Psoas muscle (tissue), 8 donors: ENCODE data around the gene SLC41A2. TPM values are rescaled to one million over a fixed set of nuclear protein-coding genes. Genes with fewer than 3 reads are reported as not detected.

ENCODE experiments used
- ATAC-seq, 4 donors: fragments of 200-7000 bp; cut with Tn5 transposase; one replicate each; pipeline ENCODE4 v1.9.1; 2020; ENCODE audit warnings: moderate library complexity in 3 of 4, mild to moderate bottlenecking in 2 of 4
- DNase-seq, 2 donors: peaks; one replicate each; pipeline ENCODE4 v3.0.0-alpha.2; 2020
- H3K27ac ChIP-seq: fragments of 200-600 bp; one replicate; pipeline ENCODE4 v1.8.0; 2022
- H3K27me3 ChIP-seq, 3 donors: fragments of 200-600 bp in 1 of 3; one replicate each; pipeline versions ENCODE4 v1.6.1 to v1.8.0; 2013 to 2022; ENCODE audit warnings: low read length in 2 of 3, mild to moderate bottlenecking in 2 of 3, moderate library complexity in 1 of 3; ENCODE audit not compliant: insufficient read depth in 3 of 3
- H3K36me3 ChIP-seq, 2 donors: fragments of 200-600 bp in 1 of 2; one replicate each; pipeline versions ENCODE4 v1.6.1 to v1.8.0; 2013 to 2022; ENCODE audit warnings: low read depth in 1 of 2, mild to moderate bottlenecking in 1 of 2, moderate library complexity in 1 of 2; ENCODE audit not compliant: insufficient read depth in 1 of 2
- H3K4me1 ChIP-seq: fragments of 200-600 bp; one replicate; pipeline ENCODE4 v1.8.0; 2022
- H3K4me3 ChIP-seq: fragments of 200-600 bp; one replicate; pipeline ENCODE4 v1.8.0; 2022; ENCODE audit warnings: mild to moderate bottlenecking
- H3K9me3 ChIP-seq: fragments of 200-600 bp; one replicate; pipeline ENCODE4 v1.8.0; 2022
- CTCF ChIP-seq: fragments of 200-600 bp; IDR thresholded peaks from one replicate; pipeline ENCODE4 v1.8.0; 2022; ENCODE audit warnings: antibody characterized with exemption
- WGBS, 3 donors: extraction: QIAGEN DNeasy Blood & Tissue Kit; methylation state at CpG; one replicate each; pipeline versions ENCODE4 v1.1.6 to v1.1.7; 2013; 5-methylcytosine and 5-hydroxymethylcytosine counted together
- intact Hi-C, 2 donors: fragments of 100-400 bp; cut with DNase I; formaldehyde crosslinking; loops; one replicate each; pipeline versions ENCODE4 v1.11.0 to v1.14.2; 2022
- polyA plus RNA-seq, 3 donors: library from polyadenylated mRNA; stranded (reverse); fragments of 200-250 nt; gene quantifications; one replicate each; pipeline ENCODE4 v1.2.3, GENCODE V29; 2013
- total RNA-seq, 4 donors: library from RNA; stranded (reverse); fragmentation: NEBNext Ultra II Directional in 2 of 4; extraction: Animal tissue kit (Norgen Biotek cat#: 25700) in 2 of 4; gene quantifications; one replicate each; pipeline versions ENCODE4 v1.2.1 to v1.2.4, GENCODE V29; 2021 to 2023
- donor health status: healthy with polysubstance abuse.
- donor health status: DM: no; HTN: no; CAD: no; lungs with moderate emphysema.
- donor health status: Bipolar disorder and iron deficiency.
- donor health status: healthy.
- donor health status: DM: yes; HTN: yes; CAD: no.
- donor health status: DM: no; HTN: no; CAD: no.
- donor health status: DM: no; HTN: no; CAD: no.
- donor health status: DM: yes; HTN: yes; CAD: no.

SLC41A2 gene
- total and polyA plus RNA-seq, 7 donors = 0.17 to 2.3 (median 0.62) TPM

GRCh38 chr12:104925501-104925900 lies 32.6 kb downstream of the SLC41A2 start:
- no peaks in the 10 kb centered on the region for H3K27me3 ChIP-seq
- no peaks in the 10 kb centered on the region for H3K36me3 ChIP-seq
- DNase-seq = no peak
- H3K9me3 ChIP-seq = peaks cover 6% of the 10 kb centered on the region
- no peaks in the 10 kb centered on the region for H3K4me1 ChIP-seq
- no peak for ATAC-seq
- no peak overlapping the region for H3K4me3 ChIP-seq
- no peak overlapping the region for H3K27ac ChIP-seq
- WGBS, 3 donors = 94 to 97% (median 95%) methylated on average over 7 of the region's 7 CpGs
- TF ChIP-seq CTCF = no peak
- intact Hi-C loops = no loop called here

GRCh38 chr12:104921340-104921739 lies 36.8 kb downstream of the SLC41A2 start:
- no peak for DNase-seq
- Histone ChIP-seq H3K36me3 (no peaks in the 10 kb centered on the region), H3K27me3 (no peaks in the 10 kb centered on the region), H3K4me1 (no peaks in the 10 kb centered on the region), H3K9me3 (peaks cover 6% of the 10 kb centered on the region), H3K27ac (no peak overlapping the region), H3K4me3 (no peak overlapping the region)
- intact Hi-C loops = no loop called here
- no peak for ATAC-seq
- TF ChIP-seq CTCF = no peak

GRCh38 chr12:104911942-104912341 lies 46.1 kb downstream of the SLC41A2 start:
- no peak for DNase-seq
- H3K27ac ChIP-seq = no peak overlapping the region

GRCh38 chr12:104910196-104910840 lies 47.8 kb downstream of the SLC41A2 start:
- H3K27ac ChIP-seq = no peak overlapping the region
- intact Hi-C loops = no loop called here

More at GRCh38 chr12:104911942-104912341, 46.1 kb downstream of the SLC41A2 start:
- H3K4me3 ChIP-seq = no peak overlapping the region
- intact Hi-C loops = no loop called here
- no peaks in the 10 kb centered on the region for H3K36me3 ChIP-seq
- ATAC-seq = no peak
- H3K27me3 ChIP-seq = no peaks in the 10 kb centered on the region
- H3K4me1 ChIP-seq = no peaks in the 10 kb centered on the region
- no peaks in the 10 kb centered on the region for H3K9me3 ChIP-seq
- 90 to 94% (median 93%) methylated on average over 4 of the region's 4 CpGs for WGBS, 3 donors
- no peak for TF ChIP-seq CTCF

More at GRCh38 chr12:104910196-104910840, 47.8 kb downstream of the SLC41A2 start:
- ATAC-seq = no peak
- 89 to 97% (median 95%) methylated on average over 1 of the region's 1 CpG for WGBS, 3 donors
- DNase-seq = no peak
- Histone ChIP-seq H3K27me3 (no peaks in the 10 kb centered on the region), H3K4me1 (no peaks in the 10 kb centered on the region), H3K4me3 (no peak overlapping the region), H3K9me3 (no peaks in the 10 kb centered on the region), H3K36me3 (no peaks in the 10 kb centered on the region)
- no peak for TF ChIP-seq CTCF
